ENCODE results near the gene IRS1. TPM values are rescaled to one million over a fixed set of nuclear protein-coding genes. Genes with fewer than 3 reads are reported as not detected.

IRS1 gene
- polyA plus RNA-seq, 1 donor (not counting 4 experiments of a cell fraction or from before 2014, with no cell fraction given), result 11.2 TPM

GRCh38 chr2:226703514-226703913 is 96.1 kb downstream of the IRS1 start:
- Histone ChIP-seq H3K9me3 (ENCODE audit: control insufficient read depth, low read depth, low read length) (no peaks in the 10 kb centered on the region), H3K36me3 (ENCODE audit: control insufficient read depth in 2 of 2, extremely low read depth in 1 of 2, insufficient read depth in 2 of 2, low read length in 2 of 2) (no peaks in the 10 kb centered on the region), H3K9me1 (ENCODE audit: control insufficient read depth, extremely low read depth, insufficient read depth, low read length) (no peaks in the 10 kb centered on the region), H3K9ac (ENCODE audit: control insufficient read depth, extremely low read depth, insufficient read depth, low read length) (no peak overlapping the region), H3K27ac (ENCODE audit: control insufficient read depth, insufficient read depth, low read length) (no peak overlapping the region), H3K4me3 (ENCODE audit: control insufficient read depth in 2 of 3, extremely low read depth in 1 of 3, insufficient read depth in 2 of 3, low read depth in 1 of 3, low read length in 3 of 3) (no peak overlapping the region), H3K79me2 (ENCODE audit: control insufficient read depth, insufficient read depth, low read length) (no peaks in the 10 kb centered on the region), H3K27me3 (ENCODE audit: control insufficient read depth, extremely low read depth, insufficient read depth, low read length) (no peaks in the 10 kb centered on the region), H2AFZ (ENCODE audit: control insufficient read depth, low read length) (no peak overlapping the region), H4K20me1 (ENCODE audit: control insufficient read depth, extremely low read depth, insufficient read depth, low read length) (no peaks in the 10 kb centered on the region), H3K4me1 (ENCODE audit: control insufficient read depth, extremely low read depth, insufficient read depth, low read length) (no peaks in the 10 kb centered on the region), H3K4me2 (ENCODE audit: control insufficient read depth, extremely low read depth, insufficient read depth, low read depth, low read length) (no peak overlapping the region)
- FAIRE-seq (no peak), DNase-seq (ENCODE audit: low read depth, low spot score) (no peak)
- dilution Hi-C loops (cut with MboI; ENCODE audit: extremely low pct_ligation_motif_present, low sequenced_read_pairs), result no loop called here
- TF ChIP-seq CTCF (optimal IDR thresholded peaks at IDR 0.05 in 1 of 3, IDR thresholded peaks at IDR 0.05 in 1 of 3, conservative IDR thresholded peaks at IDR 0.05 in 1 of 3; ENCODE audit: extremely low read depth in 1 of 3, insufficient read depth in 2 of 3, low read length in 3 of 3), result no peak
- TF ChIP-seq EZH2 (IDR thresholded peaks at IDR 0.05; ENCODE audit: low read length), result no peak

GRCh38 chr2:226702376-226702775 is 97.2 kb downstream of the IRS1 start:
- dilution Hi-C loops (cut with MboI; ENCODE audit: extremely low pct_ligation_motif_present, low sequenced_read_pairs), result no loop called here
- H3K9me1 ChIP-seq (ENCODE audit: control insufficient read depth, extremely low read depth, insufficient read depth, low read length), result no peaks in the 10 kb centered on the region
- DNase-seq (ENCODE audit: low read depth, low spot score) (no peak), FAIRE-seq (no peak)
- H3K27me3 ChIP-seq (ENCODE audit: control insufficient read depth, extremely low read depth, insufficient read depth, low read length), result no peaks in the 10 kb centered on the region
- H3K9me3 ChIP-seq (ENCODE audit: control insufficient read depth, low read depth, low read length), result no peaks in the 10 kb centered on the region
- H3K4me1 ChIP-seq (ENCODE audit: control insufficient read depth, extremely low read depth, insufficient read depth, low read length), result no peaks in the 10 kb centered on the region
- H3K9ac ChIP-seq (ENCODE audit: control insufficient read depth, extremely low read depth, insufficient read depth, low read length), result no peak overlapping the region
- H3K27ac ChIP-seq (ENCODE audit: control insufficient read depth, insufficient read depth, low read length), result no peak overlapping the region
- H4K20me1 ChIP-seq (ENCODE audit: control insufficient read depth, extremely low read depth, insufficient read depth, low read length), result no peaks in the 10 kb centered on the region
- H3K4me2 ChIP-seq (ENCODE audit: control insufficient read depth, extremely low read depth, insufficient read depth, low read depth, low read length), result no peak overlapping the region
- H3K79me2 ChIP-seq (ENCODE audit: control insufficient read depth, insufficient read depth, low read length), result no peaks in the 10 kb centered on the region
- H2AFZ ChIP-seq (ENCODE audit: control insufficient read depth, low read length), result no peak overlapping the region
- TF ChIP-seq CTCF (optimal IDR thresholded peaks at IDR 0.05 in 1 of 3, IDR thresholded peaks at IDR 0.05 in 1 of 3, conservative IDR thresholded peaks at IDR 0.05 in 1 of 3; ENCODE audit: extremely low read depth in 1 of 3, insufficient read depth in 2 of 3, low read length in 3 of 3) (no peak), EZH2 (IDR thresholded peaks at IDR 0.05; ENCODE audit: low read length) (no peak)
- no peaks in the 10 kb centered on the region for H3K36me3 ChIP-seq (ENCODE audit: control insufficient read depth in 2 of 2, extremely low read depth in 1 of 2, insufficient read depth in 2 of 2, low read length in 2 of 2)
- no peak overlapping the region for H3K4me3 ChIP-seq (ENCODE audit: control insufficient read depth in 2 of 3, extremely low read depth in 1 of 3, insufficient read depth in 2 of 3, low read depth in 1 of 3, low read length in 3 of 3)

All from keratinocyte (primary cell).